ENCODE results near the gene MGAT4C.
A peak's percentile ranks its signal among the peaks of the same experiment; 100 is the strongest.

MGAT4C gene

GRCh38 chr12:85979641-85980040, 276.6 kb downstream of the MGAT4C start:
- DNase-seq (ENCODE audit: low spot score) (peak; percentile 78), FAIRE-seq (peak; percentile 80)

- DNase-seq (ENCODE audit: low spot score), result no peak
- no peak for FAIRE-seq
These were observed 280.5 kb downstream of the MGAT4C start for GRCh38 chr12:85975716-85976115.

GRCh38 chr12:85971800-85972199, 284.4 kb downstream of the MGAT4C start:
- FAIRE-seq (no peak), DNase-seq (ENCODE audit: low spot score) (no peak)

- DNase-seq (ENCODE audit: low spot score) (peak; percentile 10), FAIRE-seq (peak; percentile 87)
These were observed 287.6 kb downstream of the MGAT4C start for GRCh38 chr12:85968606-85969005.

GRCh38 chr12:85963326-85963725, 292.9 kb downstream of the MGAT4C start:
- DNase-seq (ENCODE audit: low spot score), result no peak
- FAIRE-seq, result no peak

GRCh38 chr12:85956081-85956480, 300.1 kb downstream of the MGAT4C start:
- FAIRE-seq (no peak), DNase-seq (ENCODE audit: low spot score) (no peak)

GRCh38 chr12:85955127-85955526, 301.1 kb downstream of the MGAT4C start:
- FAIRE-seq (peak; percentile 77), DNase-seq (ENCODE audit: low spot score) (no peak)

- FAIRE-seq (peak; percentile 51), DNase-seq (ENCODE audit: low spot score) (no peak)
These were observed 304.4 kb downstream of the MGAT4C start for GRCh38 chr12:85951823-85952222.

GRCh38 chr12:85949253-85949652, 306.9 kb downstream of the MGAT4C start:
- no peak for DNase-seq (ENCODE audit: low spot score)
- FAIRE-seq, result no peak

- DNase-seq (ENCODE audit: low spot score) (no peak), FAIRE-seq (no peak)
These were observed 307.9 kb downstream of the MGAT4C start for GRCh38 chr12:85948340-85948739.

GRCh38 chr12:85947286-85947685, 308.9 kb downstream of the MGAT4C start:
- no peak for FAIRE-seq
- no peak for DNase-seq (ENCODE audit: low spot score)

GRCh38 chr12:85946375-85946774, 309.8 kb downstream of the MGAT4C start:
- FAIRE-seq (no peak), DNase-seq (ENCODE audit: low spot score) (no peak)

- DNase-seq (ENCODE audit: low spot score), result no peak
- no peak for FAIRE-seq
These were observed 329.0 kb downstream of the MGAT4C start for GRCh38 chr12:85927166-85927565.

- FAIRE-seq (peak; percentile 84), DNase-seq (ENCODE audit: low spot score) (peak; percentile 10)
These were observed 332.3 kb downstream of the MGAT4C start for GRCh38 chr12:85923767-85924331.

GRCh38 chr12:85920324-85920947, 335.8 kb downstream of the MGAT4C start:
- peak; percentile 17 for DNase-seq (ENCODE audit: low spot score)
- FAIRE-seq, result peak; percentile 80
